Measurements from ENCODE around the gene PLPP6.
"Not testable (repeated sequence)": the region's sequence is repeated elsewhere in the genome, so short reads cannot be mapped to it uniquely, and the experiment has no call there.

Gene PLPP6

DNA sequence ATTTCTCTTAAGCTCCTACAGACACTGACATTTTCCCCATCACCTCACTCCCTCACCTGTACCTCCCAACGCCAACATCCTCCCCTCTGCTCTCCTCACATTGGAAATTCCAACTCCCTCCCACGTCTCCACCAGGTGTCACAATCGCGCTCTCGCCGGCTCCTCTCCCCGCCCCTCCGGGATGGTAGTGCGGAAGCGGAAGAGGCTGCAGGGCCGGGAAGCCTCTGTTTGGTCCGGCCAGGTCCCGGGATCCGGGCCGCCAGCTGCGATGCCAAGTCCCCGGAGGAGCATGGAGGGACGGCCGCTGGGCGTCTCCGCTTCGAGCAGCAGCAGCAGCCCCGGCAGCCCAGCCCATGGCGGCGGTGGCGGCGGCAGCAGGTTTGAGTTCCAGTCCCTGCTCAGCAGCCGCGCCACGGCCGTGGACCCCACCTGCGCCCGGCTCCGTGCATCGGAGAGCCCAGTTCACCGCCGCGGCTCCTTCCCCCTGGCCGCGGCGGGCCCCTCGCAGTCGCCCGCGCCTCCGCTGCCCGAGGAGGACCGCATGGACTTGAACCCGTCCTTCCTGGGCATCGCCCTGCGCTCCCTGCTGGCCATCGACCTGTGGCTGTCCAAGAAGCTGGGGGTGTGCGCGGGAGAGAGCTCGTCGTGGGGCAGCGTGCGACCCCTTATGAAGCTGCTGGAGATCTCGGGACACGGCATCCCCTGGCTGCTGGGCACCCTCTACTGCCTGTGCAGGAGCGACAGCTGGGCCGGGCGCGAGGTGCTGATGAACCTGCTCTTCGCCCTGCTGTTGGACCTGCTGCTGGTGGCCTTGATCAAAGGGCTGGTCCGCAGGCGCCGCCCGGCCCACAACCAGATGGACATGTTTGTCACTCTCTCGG is at the start of gene PLPP6:
TSS of gene PLPP6 (plus strand) at position 187 of the 881 bp plus-strand sequence. CDS start at position 269, 82 bp downstream.
- peak; percentile 84 for DNase-seq (ENCODE audit: low spot score)
- no peak for FAIRE-seq

GRCh38 chr9:4614627-4615026 is 47.5 kb upstream of the PLPP6 start:
- no peak for DNase-seq (ENCODE audit: low spot score)
- FAIRE-seq: no peak

GRCh38 chr9:4615251-4615650 is 46.8 kb upstream of the PLPP6 start:
- no peak for DNase-seq (ENCODE audit: low spot score)

DNA sequence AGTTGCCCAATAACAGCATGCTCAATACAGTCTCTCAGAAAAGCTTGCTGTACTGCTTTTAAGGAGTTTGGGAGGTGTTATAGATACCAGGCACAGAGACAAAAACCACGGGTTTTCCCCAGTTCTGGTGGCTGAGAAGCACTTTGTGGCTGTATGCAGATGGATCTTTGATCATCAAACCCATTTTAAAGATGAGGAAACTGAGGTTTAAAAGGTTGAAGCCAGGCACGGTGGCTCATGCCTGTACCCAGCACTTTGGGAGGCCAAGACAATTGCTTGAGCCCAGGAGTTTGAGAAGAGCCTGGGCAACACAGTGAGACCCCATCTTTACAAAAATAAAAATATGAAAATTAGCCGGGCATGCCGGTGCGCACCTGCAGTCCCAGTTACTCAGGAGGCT is 46.3 kb upstream of the PLPP6 start:
- DNase-seq (ENCODE audit: low spot score) (no peak), FAIRE-seq (no peak)

More at GRCh38 chr9:4615251-4615650, 46.8 kb upstream of the PLPP6 start:
- no peak for FAIRE-seq

DNA sequence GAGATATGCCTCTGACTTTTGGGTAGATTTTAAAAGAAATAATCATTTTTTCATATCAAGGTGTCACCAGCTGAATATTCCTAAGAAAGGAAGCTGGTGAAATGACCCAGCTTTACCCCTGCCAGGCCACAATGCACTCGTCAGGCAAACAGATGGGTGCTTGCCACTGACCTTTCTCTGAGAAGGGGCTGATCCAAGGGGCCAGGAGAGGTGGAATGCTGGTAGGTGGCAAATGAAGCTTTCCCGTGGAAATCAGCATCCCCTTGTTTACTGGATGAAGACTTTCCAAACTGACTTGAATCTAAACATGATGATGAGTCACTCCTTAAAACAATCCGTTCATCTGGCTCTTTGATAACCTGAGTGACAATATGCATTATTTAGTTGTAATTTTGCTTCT is 44.3 kb upstream of the PLPP6 start:
- no peak for DNase-seq (ENCODE audit: low spot score)
- FAIRE-seq: no peak

GRCh38 chr9:4618700-4619099 is 43.4 kb upstream of the PLPP6 start:
- FAIRE-seq (no peak), DNase-seq (ENCODE audit: low spot score) (no peak)

DNA sequence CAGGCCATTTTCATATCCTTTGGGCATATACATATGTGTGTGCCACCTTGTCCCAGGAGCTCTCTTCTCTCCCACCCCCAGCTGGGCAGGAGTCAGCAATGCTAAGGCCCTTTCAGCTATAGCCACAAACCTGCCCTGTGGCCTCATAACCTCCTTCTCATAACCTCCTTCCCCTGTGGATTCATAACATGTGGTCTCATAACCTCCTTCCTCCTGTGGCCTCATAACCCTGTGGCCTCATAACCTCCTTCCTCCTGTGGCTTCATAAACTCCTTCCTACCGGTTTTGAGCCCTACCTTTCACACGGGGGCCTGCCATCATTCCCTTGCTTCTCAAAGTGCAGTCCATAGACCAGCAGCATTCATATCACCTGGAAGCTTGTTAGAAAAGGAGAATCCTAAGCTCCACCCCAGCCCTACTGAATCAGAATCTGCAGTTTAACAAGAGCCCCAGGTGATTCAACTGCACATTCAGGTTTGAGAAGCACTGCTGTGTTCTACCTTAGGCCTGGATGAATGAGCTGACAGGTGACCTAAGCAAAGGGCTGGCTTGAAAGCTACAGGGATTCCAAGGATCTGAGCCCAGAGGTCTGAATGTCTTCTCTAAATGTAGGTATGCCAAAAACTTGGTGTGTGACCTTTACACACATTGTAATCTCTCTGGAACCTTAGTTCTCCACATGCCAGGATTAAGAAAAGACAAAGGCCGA is 41.9 kb upstream of the PLPP6 start:
- FAIRE-seq (no peak), DNase-seq (ENCODE audit: low spot score) (no peak)

- no peak for FAIRE-seq
- DNase-seq (ENCODE audit: low spot score): no peak
Observed at GRCh38 chr9:4620881-4621555, 41.1 kb upstream of the PLPP6 start.

GRCh38 chr9:4622016-4622415 is 40.1 kb upstream of the PLPP6 start:
- FAIRE-seq (no peak), DNase-seq (ENCODE audit: low spot score) (no peak)

DNA sequence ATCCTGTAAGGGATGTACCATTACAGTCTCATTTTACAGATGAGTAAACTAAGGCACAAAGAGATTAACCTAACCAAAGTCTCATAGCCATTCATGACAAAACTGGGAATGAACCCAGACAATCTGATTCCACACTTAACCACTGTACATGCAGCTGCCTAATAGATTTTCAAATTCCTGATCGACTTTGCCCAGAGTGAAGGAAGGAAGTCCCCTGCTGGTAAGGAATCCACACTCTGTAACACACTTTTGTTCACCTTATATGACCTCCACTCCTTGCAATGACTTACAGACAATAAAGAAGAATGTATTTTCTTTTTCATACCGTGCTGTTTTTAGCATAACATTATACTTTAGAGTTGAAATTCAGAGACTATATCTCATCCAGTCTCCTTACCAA is 31.3 kb upstream of the PLPP6 start:
- DNase-seq (ENCODE audit: low spot score): no peak

DNA sequence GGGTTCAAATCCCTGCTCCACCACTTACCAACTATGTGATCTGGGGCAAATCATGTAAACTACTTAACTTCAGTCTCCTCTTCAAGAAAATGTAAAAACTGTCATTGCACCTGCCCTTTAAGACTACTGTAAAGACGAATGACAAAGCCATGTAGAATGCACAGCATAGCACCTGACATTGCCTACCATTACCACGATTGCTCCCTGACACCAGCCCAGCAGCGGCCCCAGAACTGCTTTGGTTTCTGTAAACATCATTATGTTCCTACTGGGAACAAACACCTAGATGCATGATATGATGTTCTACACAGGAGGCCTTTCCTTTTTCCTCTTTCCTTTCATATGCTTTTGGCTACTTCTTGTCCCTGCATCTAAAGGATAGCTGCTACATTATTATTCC is 23.1 kb upstream of the PLPP6 start:
- FAIRE-seq (no peak), DNase-seq (ENCODE audit: low spot score) (no peak)

More for the DNA sequence above, 31.3 kb upstream of the PLPP6 start:
- FAIRE-seq: no peak

GRCh38 chr9:4639420-4639819 is 22.7 kb upstream of the PLPP6 start:
- DNase-seq (ENCODE audit: low spot score) (no peak), FAIRE-seq (no peak)

GRCh38 chr9:4640027-4640426 is 22.1 kb upstream of the PLPP6 start:
- FAIRE-seq: no peak
- no peak for DNase-seq (ENCODE audit: low spot score)

DNA sequence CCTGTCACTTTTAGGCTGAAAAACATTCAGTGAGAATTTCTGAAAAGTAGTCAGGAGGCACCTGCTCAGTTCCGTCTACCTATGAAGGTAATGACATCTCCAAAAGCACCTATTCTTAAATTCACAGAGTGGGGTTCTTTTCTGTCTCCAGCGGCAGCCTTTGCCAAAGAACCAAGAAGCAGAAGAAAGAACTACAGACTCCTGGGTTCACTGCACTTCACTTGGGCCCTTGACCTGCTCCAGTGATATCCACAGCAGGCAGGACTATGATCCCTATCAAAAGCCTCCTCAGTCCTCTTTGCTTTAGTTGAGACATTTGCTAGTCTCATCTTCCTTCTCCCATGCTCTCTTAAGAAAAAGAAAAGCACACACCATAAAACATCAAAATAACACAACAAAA is 19.7 kb upstream of the PLPP6 start:
- FAIRE-seq (no peak), DNase-seq (ENCODE audit: low spot score) (no peak)

DNA sequence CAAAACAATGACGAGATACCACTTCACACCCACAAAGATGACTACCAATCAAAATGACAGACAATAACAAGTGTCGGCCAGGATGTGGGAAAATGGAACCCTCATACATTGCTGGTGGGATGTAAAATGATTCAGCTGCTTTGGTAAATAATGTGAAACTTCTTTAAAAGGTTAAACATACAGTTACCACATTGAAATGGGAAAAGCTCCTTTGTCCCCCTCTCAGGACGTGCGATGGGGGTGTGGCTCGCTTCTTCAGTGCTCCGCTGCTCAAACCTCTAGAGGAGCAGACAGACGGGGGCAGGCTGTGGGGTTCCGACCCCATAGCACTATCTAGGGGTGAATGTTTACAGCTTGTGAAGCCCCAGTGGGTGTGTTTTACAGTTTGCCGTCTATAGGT is 8.0 kb upstream of the PLPP6 start:
- DNase-seq (ENCODE audit: low spot score) (no peak), FAIRE-seq (no peak)

DNA sequence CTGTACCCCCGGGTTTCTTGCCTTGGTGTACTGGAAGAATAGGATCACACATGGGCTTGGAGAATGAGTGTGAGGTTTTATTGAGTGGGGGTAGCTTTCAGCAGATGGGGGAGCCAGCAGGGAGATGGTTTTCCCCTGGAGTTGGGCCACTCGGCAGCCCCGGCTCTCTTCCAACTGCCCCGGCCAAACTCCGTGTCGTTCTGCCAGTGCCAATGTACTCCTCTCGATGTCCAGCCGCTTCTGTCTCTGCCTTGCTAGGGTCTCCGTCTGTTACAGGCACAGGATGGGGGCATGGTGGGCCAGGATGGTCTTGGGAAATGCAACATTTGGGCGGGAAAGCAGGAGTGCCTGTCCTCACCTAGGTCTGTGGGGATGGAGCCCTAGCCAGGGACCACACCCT is 7.6 kb upstream of the PLPP6 start:
- DNase-seq (ENCODE audit: low spot score) (no peak), FAIRE-seq (no peak)

DNA sequence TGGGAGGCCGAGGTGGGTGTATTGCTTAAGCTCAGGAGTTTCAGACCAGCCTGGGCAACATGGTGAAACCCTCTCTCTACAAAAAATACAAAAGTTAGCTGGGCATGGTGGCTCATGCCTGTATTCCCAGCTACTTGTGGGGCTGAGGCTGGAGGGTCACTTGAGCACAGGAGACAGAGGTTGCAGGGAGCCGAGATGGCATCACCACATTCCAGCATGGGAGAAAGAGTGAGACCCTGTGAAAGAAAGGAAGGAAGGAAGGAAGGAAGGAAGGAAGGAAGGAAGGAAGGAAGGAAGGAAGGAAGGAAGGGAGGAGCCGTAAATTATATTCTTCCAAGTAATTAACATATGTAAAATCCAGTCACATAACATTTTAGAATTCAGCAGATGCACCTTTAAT is 5.9 kb upstream of the PLPP6 start:
- DNase-seq (ENCODE audit: low spot score); FAIRE-seq: not testable (repeated sequence)

DNA sequence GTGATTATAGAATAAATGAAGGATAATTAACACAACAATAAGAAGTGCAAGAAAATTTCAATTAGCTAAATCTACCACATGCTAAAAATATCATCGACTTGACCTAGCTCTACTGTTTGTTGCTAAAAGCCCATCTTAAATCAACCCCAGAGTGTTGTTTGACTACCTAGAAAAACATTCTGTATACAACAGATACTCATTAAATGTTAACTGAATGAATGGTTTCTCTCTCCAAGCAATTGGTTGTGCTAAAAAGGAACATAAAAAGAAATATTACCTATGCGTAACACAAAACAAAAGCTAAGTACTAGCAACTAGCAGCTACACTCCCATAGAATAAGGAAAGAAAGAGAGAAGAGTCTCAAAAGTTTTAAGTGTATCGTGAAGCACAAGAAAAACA is 5.5 kb upstream of the PLPP6 start:
- FAIRE-seq (no peak), DNase-seq (ENCODE audit: low spot score) (no peak)

GRCh38 chr9:4657426-4658159 is 4.5 kb upstream of the PLPP6 start:
- no peak for FAIRE-seq
- DNase-seq (ENCODE audit: low spot score): no peak

DNA sequence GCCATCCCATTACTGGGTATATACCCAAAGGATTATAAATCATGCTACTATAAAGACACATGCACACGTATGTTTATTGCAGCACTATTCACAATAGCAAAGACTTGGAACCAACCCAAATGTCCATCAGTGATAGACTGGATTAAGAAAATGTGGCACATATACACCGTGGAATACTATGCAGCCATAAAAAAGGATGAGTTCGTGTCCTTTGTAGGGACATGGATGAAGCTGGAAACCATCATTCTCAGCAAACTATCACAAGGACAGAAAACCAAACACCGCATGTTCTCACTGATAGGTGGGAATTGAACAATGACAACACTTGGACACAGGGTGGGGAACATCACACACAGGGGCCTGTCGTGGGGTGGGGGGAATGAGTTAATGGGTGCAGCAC is 1.4 kb upstream of the PLPP6 start:
- DNase-seq (ENCODE audit: low spot score); FAIRE-seq: not testable (repeated sequence)

DNA sequence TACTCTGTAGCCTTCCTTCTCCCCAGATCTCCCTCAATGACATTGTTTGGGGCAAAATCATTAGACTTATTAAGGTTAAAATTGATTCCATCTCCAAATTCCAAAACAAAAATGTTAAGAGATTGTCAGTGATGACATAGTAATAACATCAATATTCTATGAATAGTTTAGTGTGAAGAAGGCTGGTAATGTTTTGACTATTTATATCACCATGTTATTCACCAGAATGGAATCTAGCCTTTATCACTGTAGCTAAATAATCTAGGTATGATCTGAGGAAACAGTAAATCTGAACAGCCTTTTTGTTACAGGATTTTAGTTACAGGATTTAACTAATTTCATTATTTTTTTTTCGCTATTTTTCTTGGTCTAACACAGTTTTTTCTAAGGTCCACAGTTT is 929 bp upstream of the PLPP6 start:
- FAIRE-seq: no peak

More for the DNA sequence above, 929 bp upstream of the PLPP6 start:
- no peak for DNase-seq (ENCODE audit: low spot score)

All from urothelium cell line (cell line).